GM12878 (cell line): Measurements from ENCODE around the gene INCA1. TPM values are rescaled to one million over a fixed set of nuclear protein-coding genes. Genes with fewer than 3 reads are reported as not detected.

Experiments used
- BRCA1 ChIP-seq: IDR thresholded peaks from 2 replicates; pipeline ENCODE4 v1.6.1; 2011; ENCODE audit warnings: low read depth, low read length, improper control_type of control experiment
- IKZF1 ChIP-seq: fragments of 450-650 bp; conservative IDR thresholded peaks from 2 replicates; pipeline ENCODE4 v1.6.1; 2017; ENCODE audit warnings: antibody characterized with exemption, mild to moderate bottlenecking
- KAT2A ChIP-seq: conservative IDR thresholded peaks from 2 replicates; pipeline ENCODE4 v1.6.1; 2011; ENCODE audit warnings: low read depth, low read length; ENCODE audit not compliant: control insufficient read depth
- RBBP5 ChIP-seq: fragments of 200-600 bp; sonication (generic); conservative IDR thresholded peaks from 2 replicates; pipeline ENCODE4 v1.6.1; 2016
- SMAD1 ChIP-seq: fragments of 450-650 bp; IDR thresholded peaks from 2 replicates; pipeline ENCODE4 v1.6.1; 2018; ENCODE audit warnings: mild to moderate bottlenecking, low read depth; ENCODE audit not compliant: partially characterized antibody
- SMAD5 ChIP-seq: IDR thresholded peaks from 2 replicates; pipeline ENCODE4 v1.6.1; 2016; ENCODE audit warnings: antibody characterized with exemption, low read depth
- SUZ12 ChIP-seq: fragments of 200-600 bp; sonication (generic); IDR thresholded peaks from one replicate; pipeline ENCODE4 v1.6.1; 2018; ENCODE audit warnings: antibody characterized with exemption, mild to moderate bottlenecking; ENCODE audit not compliant: unreplicated experiment
- TBL1XR1 ChIP-seq: IDR thresholded peaks from 2 replicates; pipeline ENCODE4 v1.6.1; 2012; ENCODE audit warnings: low read depth, low read length, improper control_type of control experiment
- TCF7 ChIP-seq: IDR thresholded peaks from 2 replicates; pipeline ENCODE4 v1.6.1; 2014; ENCODE audit warnings: antibody characterized with exemption, borderline replicate concordance
- ZBED1 ChIP-seq: IDR thresholded peaks from 2 replicates; pipeline ENCODE4 v1.6.1; 2016; ENCODE audit warnings: borderline replicate concordance
- ZZZ3 ChIP-seq: IDR thresholded peaks from 2 replicates; pipeline ENCODE4 v1.6.1; 2011; ENCODE audit warnings: low read depth; ENCODE audit not compliant: control insufficient read depth, insufficient read length
- polyA plus RNA-seq, 11 experiments: library from polyadenylated mRNA; depleted of rRNA in 4 of 11; unstranded in 6 of 11; stranded (reverse) in 5 of 11; fragments of >200 nt; fragmentation: Nextera tagmentation in 4 of 11; fragmentation: Illumina TruSeq in 1 of 11; extraction: Ambion mirVana in 4 of 11; extraction: Trizol in 1 of 11; gene quantifications; 1 replicate in 1 of 11; 2 replicates in 10 of 11; pipeline versions ENCODE4 v1.2.1 to v1.2.3, GENCODE V29; 2011 to 2016; ENCODE audit warnings: inconsistent platforms in 2 of 11, missing spikeins in 2 of 11, low read depth in 1 of 11
- total RNA-seq, 4 experiments: library from RNA; depleted of rRNA in 3 of 4; stranded (reverse); fragments of >200 nt in 3 of 4; fragmentation: Illumina TruSeq in 1 of 4; extraction: Trizol in 1 of 4; gene quantifications; 2 replicates each; pipeline versions ENCODE4 v1.2.1 to v1.2.3, GENCODE V29; 2013 to 2021
- TF ChIP-seq, protein P1 (sequence below): IDR thresholded peaks from 2 replicates; pipeline ENCODE4 v1.6.1; 2011; ENCODE audit warnings: borderline replicate concordance, low read depth, mild to moderate bottlenecking, moderate library complexity, low read length; ENCODE audit not compliant: insufficient read depth, poor library complexity, severe bottlenecking
- TF ChIP-seq, protein P2 (sequence below): IDR thresholded peaks from 2 replicates; pipeline ENCODE4 v1.6.1; 2012; ENCODE audit warnings: low read length, inconsistent platforms
- TF ChIP-seq, protein P3 (sequence below): fragments of 150-350 bp; IDR thresholded peaks from 2 replicates; pipeline ENCODE4 v1.6.1; 2014; ENCODE audit warnings: mild to moderate bottlenecking, low read depth, low read length
- TF ChIP-seq, protein P4 (sequence below): fragments of 450-650 bp; IDR thresholded peaks from 2 replicates; pipeline ENCODE4 v1.6.1; 2017; ENCODE audit warnings: mild to moderate bottlenecking
- TF ChIP-seq, protein P5 (sequence below): fragments of 450-650 bp; IDR thresholded peaks from 2 replicates; pipeline ENCODE4 v1.6.1; 2018; ENCODE audit warnings: mild to moderate bottlenecking, low read depth, moderate library complexity; ENCODE audit not compliant: partially characterized antibody
- TF ChIP-seq, protein P6 (sequence below): fragments of 450-650 bp; IDR thresholded peaks from 2 replicates; pipeline ENCODE4 v1.6.1; 2017; ENCODE audit warnings: low read depth, mild to moderate bottlenecking, moderate library complexity

INCA1 gene
- total and polyA plus RNA-seq, 10 of the 15 experiments (the other 5 are each of a cell fraction or from before 2014, with no cell fraction given) = 0.19 to 1.8 (median 0.45) TPM

DNA sequence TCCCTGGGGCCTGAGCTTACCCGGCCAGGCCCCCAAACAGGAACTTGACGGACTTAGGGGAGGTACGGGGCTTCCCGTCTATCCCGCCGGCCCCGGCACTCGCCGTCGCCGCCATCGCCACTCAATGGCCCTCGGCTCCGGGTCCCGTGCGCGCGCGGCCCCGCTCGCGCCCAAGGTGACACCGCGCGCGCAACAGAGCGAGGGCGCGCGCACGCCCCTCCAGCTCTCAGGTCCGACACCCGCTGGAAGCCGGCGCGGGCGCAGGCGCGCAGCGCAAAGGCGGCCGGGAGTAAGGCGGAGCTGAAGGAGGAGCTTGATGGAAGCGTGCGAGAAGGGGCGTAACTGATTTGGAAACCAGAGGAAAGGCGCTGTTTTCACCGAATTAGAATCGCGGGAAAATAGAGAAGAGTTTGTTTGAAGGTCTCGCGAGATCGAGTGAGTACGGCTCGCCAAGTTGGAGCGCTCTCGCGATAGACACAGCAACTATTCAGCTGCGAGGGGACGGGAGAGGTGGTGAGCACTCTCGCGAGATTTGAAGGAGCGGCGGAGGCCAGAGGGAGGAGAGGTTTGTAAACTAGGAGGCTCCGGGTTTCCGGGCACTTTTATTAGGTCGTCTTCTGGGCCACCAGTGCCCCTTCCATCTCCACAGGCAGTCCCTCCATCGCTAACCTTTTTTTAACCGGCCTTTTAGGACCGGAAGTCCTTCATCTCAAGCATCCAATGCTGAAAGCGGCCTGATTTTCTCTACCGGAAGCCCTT is 57.3 kb downstream of the INCA1 start, which contains the start of the genes RNF167 and SLC25A11 (continued):
- TF ChIP-seq, protein P1, sequence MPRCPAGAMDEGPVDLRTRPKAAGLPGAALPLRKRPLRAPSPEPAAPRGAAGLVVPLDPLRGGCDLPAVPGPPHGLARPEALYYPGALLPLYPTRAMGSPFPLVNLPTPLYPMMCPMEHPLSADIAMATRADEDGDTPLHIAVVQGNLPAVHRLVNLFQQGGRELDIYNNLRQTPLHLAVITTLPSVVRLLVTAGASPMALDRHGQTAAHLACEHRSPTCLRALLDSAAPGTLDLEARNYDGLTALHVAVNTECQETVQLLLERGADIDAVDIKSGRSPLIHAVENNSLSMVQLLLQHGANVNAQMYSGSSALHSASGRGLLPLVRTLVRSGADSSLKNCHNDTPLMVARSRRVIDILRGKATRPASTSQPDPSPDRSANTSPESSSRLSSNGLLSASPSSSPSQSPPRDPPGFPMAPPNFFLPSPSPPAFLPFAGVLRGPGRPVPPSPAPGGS = no peak
- TF ChIP-seq ZZZ3 = no peak
- no peak for TF ChIP-seq SUZ12
- TF ChIP-seq, protein P2, sequence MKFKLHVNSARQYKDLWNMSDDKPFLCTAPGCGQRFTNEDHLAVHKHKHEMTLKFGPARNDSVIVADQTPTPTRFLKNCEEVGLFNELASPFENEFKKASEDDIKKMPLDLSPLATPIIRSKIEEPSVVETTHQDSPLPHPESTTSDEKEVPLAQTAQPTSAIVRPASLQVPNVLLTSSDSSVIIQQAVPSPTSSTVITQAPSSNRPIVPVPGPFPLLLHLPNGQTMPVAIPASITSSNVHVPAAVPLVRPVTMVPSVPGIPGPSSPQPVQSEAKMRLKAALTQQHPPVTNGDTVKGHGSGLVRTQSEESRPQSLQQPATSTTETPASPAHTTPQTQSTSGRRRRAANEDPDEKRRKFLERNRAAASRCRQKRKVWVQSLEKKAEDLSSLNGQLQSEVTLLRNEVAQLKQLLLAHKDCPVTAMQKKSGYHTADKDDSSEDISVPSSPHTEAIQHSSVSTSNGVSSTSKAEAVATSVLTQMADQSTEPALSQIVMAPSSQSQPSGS = no peak
- TF ChIP-seq, protein P3, sequence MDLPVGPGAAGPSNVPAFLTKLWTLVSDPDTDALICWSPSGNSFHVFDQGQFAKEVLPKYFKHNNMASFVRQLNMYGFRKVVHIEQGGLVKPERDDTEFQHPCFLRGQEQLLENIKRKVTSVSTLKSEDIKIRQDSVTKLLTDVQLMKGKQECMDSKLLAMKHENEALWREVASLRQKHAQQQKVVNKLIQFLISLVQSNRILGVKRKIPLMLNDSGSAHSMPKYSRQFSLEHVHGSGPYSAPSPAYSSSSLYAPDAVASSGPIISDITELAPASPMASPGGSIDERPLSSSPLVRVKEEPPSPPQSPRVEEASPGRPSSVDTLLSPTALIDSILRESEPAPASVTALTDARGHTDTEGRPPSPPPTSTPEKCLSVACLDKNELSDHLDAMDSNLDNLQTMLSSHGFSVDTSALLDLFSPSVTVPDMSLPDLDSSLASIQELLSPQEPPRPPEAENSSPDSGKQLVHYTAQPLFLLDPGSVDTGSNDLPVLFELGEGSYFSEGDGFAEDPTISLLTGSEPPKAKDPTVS = no peak
- TF ChIP-seq RBBP5 = no peak
- peak; percentile 83; the same call in 1 of the 2 replicates for TF ChIP-seq ZBED1
- peak; percentile 84; the same call in 1 of the 2 replicates for TF ChIP-seq SMAD5
- TF ChIP-seq, protein P4, sequence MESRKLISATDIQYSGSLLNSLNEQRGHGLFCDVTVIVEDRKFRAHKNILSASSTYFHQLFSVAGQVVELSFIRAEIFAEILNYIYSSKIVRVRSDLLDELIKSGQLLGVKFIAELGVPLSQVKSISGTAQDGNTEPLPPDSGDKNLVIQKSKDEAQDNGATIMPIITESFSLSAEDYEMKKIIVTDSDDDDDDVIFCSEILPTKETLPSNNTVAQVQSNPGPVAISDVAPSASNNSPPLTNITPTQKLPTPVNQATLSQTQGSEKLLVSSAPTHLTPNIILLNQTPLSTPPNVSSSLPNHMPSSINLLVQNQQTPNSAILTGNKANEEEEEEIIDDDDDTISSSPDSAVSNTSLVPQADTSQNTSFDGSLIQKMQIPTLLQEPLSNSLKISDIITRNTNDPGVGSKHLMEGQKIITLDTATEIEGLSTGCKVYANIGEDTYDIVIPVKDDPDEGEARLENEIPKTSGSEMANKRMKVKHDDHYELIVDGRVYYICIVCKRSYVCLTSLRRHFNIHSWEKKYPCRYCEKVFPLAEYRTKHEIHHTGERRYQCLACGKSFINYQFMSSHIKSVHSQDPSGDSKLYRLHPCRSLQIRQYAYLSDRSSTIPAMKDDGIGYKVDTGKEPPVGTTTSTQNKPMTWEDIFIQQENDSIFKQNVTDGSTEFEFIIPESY = peak; percentile 9; the same call in 1 of the 2 replicates
- peak; percentile 99 for TF ChIP-seq IKZF1
- no peak for TF ChIP-seq TCF7
- no peak for TF ChIP-seq KAT2A
- no peak for TF ChIP-seq TBL1XR1
- peak; percentile 78 for TF ChIP-seq SMAD1
- TF ChIP-seq BRCA1 = peak; percentile 100
- TF ChIP-seq, protein P5, sequence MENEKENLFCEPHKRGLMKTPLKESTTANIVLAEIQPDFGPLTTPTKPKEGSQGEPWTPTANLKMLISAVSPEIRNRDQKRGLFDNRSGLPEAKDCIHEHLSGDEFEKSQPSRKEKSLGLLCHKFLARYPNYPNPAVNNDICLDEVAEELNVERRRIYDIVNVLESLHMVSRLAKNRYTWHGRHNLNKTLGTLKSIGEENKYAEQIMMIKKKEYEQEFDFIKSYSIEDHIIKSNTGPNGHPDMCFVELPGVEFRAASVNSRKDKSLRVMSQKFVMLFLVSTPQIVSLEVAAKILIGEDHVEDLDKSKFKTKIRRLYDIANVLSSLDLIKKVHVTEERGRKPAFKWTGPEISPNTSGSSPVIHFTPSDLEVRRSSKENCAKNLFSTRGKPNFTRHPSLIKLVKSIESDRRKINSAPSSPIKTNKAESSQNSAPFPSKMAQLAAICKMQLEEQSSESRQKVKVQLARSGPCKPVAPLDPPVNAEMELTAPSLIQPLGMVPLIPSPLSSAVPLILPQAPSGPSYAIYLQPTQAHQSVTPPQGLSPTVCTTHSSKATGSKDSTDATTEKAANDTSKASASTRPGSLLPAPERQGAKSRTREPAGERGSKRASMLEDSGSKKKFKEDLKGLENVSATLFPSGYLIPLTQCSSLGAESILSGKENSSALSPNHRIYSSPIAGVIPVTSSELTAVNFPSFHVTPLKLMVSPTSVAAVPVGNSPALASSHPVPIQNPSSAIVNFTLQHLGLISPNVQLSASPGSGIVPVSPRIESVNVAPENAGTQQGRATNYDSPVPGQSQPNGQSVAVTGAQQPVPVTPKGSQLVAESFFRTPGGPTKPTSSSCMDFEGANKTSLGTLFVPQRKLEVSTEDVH = peak; percentile 83
- TF ChIP-seq, protein P6, sequence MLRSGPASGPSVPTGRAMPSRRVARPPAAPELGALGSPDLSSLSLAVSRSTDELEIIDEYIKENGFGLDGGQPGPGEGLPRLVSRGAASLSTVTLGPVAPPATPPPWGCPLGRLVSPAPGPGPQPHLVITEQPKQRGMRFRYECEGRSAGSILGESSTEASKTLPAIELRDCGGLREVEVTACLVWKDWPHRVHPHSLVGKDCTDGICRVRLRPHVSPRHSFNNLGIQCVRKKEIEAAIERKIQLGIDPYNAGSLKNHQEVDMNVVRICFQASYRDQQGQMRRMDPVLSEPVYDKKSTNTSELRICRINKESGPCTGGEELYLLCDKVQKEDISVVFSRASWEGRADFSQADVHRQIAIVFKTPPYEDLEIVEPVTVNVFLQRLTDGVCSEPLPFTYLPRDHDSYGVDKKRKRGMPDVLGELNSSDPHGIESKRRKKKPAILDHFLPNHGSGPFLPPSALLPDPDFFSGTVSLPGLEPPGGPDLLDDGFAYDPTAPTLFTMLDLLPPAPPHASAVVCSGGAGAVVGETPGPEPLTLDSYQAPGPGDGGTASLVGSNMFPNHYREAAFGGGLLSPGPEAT = peak; percentile 93
